Esophagus squamous epithelium (tissue), 4 donors: Measurements from ENCODE around the gene NBDY.

Source experiments
- POLR2A ChIP-seq, 4 donors: fragments of 450-650 bp; IDR thresholded peaks; one replicate each; pipeline ENCODE4 v1.6.1; 2017; ENCODE audit warnings: antibody characterized with exemption in 4 of 4, mild to moderate bottlenecking in 4 of 4, moderate library complexity in 3 of 4
- TF ChIP-seq, protein P1 (sequence below), 6 experiments: fragments of 450-650 bp in 4 of 6; fragments of 200-600 bp in 2 of 6; sonication (generic) in 2 of 6; IDR thresholded peaks; one replicate each; pipeline ENCODE4 v1.5.1; 2016 to 2019; ENCODE audit warnings: antibody characterized with exemption in 6 of 6, mild to moderate bottlenecking in 4 of 6, moderate library complexity in 4 of 6

DNA sequence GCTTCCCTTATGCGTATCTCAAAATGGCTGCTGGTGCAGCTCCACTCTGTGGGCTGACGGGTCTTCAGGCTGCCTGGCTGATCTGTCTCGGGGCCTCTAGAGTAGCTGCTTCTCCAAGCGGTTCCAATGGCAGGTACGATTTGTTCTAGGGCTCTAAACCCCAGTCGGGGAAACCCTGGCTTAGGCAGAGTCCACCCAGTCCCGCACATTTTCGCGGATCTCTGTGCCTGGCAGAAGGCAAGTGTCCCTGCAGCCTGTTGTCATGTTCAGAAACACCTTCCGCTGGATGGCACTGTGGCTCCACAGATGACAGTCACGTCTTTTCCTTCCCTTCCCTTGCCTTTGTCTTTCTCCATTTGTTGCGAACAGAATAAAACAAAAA lies 54.4 kb downstream of the NBDY start:
- TF ChIP-seq, protein P1, sequence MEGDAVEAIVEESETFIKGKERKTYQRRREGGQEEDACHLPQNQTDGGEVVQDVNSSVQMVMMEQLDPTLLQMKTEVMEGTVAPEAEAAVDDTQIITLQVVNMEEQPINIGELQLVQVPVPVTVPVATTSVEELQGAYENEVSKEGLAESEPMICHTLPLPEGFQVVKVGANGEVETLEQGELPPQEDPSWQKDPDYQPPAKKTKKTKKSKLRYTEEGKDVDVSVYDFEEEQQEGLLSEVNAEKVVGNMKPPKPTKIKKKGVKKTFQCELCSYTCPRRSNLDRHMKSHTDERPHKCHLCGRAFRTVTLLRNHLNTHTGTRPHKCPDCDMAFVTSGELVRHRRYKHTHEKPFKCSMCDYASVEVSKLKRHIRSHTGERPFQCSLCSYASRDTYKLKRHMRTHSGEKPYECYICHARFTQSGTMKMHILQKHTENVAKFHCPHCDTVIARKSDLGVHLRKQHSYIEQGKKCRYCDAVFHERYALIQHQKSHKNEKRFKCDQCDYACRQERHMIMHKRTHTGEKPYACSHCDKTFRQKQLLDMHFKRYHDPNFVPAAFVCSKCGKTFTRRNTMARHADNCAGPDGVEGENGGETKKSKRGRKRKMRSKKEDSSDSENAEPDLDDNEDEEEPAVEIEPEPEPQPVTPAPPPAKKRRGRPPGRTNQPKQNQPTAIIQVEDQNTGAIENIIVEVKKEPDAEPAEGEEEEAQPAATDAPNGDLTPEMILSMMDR (IDR thresholded peaks at IDR 0.05) = peak in 3 of 6 experiments; percentile 29 to 49 (median 38)
- no peak for TF ChIP-seq POLR2A (IDR thresholded peaks at IDR 0.05)
